Kidney (tissue), 14 donors: ENCODE data around the gene LRATD1. TPM values are rescaled to one million over a fixed set of nuclear protein-coding genes. Genes with fewer than 3 reads are reported as not detected.

Experiments used
- DNase-seq, 5 donors: peaks; one replicate each; pipeline ENCODE4 v3.0.0-alpha.2; 2013 to 2020
- FAIRE-seq: peaks from 2 replicates; lab custom pipeline; 2012; peaks lifted over from hg19 to GRCh38; lab: Jason Lieb, UNC
- H3K27ac ChIP-seq, 2 donors: one replicate each; pipeline ENCODE4 v1.7.0; 2013; ENCODE audit warnings: low read depth in 2 of 2, low read length in 2 of 2, inconsistent platforms in 1 of 2
- H3K27me3 ChIP-seq: one replicate; pipeline ENCODE4 v1.7.1; 2013; ENCODE audit warnings: low read length, inconsistent platforms; ENCODE audit not compliant: control insufficient read depth, insufficient read depth
- H3K36me3 ChIP-seq, 3 donors: one replicate each; pipeline versions ENCODE4 v1.7.0 to v1.7.1; 2013; ENCODE audit warnings: low read length in 3 of 3, control low read depth in 1 of 3, inconsistent platforms in 1 of 3; ENCODE audit not compliant: insufficient read depth in 3 of 3, control insufficient read depth in 2 of 3
- H3K4me1 ChIP-seq, 3 donors: one replicate each; pipeline versions ENCODE4 v1.7.0 to v1.7.1; 2013; ENCODE audit warnings: low read length in 3 of 3, inconsistent platforms in 1 of 3, low read depth in 1 of 3; ENCODE audit not compliant: control insufficient read depth in 2 of 3, insufficient read depth in 2 of 3
- H3K4me3 ChIP-seq, 3 donors: one replicate each; pipeline versions ENCODE4 v1.7.0 to v1.8.1; 2013; ENCODE audit warnings: low read length in 3 of 3, control low read depth in 1 of 3, inconsistent platforms in 1 of 3
- H3K9ac ChIP-seq, 3 donors: one replicate each; pipeline versions ENCODE4 v1.7.0 to v1.7.1; 2013; ENCODE audit warnings: low read length in 3 of 3, control low read depth in 1 of 3, inconsistent platforms in 1 of 3
- H3K9me3 ChIP-seq, 3 donors: one replicate each; pipeline versions ENCODE4 v1.7.0 to v1.7.1; 2013; ENCODE audit warnings: low read length in 3 of 3, control low read depth in 1 of 3, inconsistent platforms in 1 of 3; ENCODE audit not compliant: control insufficient read depth in 2 of 3, insufficient read depth in 1 of 3
- intact Hi-C: fragments of 100-400 bp; cut with DNase I; formaldehyde crosslinking; loops from one replicate; pipeline ENCODE4 v1.11.1; 2022
- polyA plus RNA-seq: library from polyadenylated mRNA; stranded (reverse); fragments of 350-450 nt; fragmentation: Illumina TruSeq; extraction: RNeasy Lipid Tissue Mini Kit (QIAGEN cat#74804); gene quantifications from one replicate; pipeline ENCODE4 v1.2.3, GENCODE V29; 2014; ENCODE audit warnings: low read depth, low replicate concordance; ENCODE audit not compliant: insufficient read depth
- total RNA-seq: library from RNA; stranded (reverse); fragmentation: NEBNext Ultra II Directional; extraction: Animal tissue kit (Norgen Biotek cat#: 25700); gene quantifications from one replicate; pipeline ENCODE4 v1.2.1, GENCODE V29; 2021
- TF ChIP-seq, protein P1 (sequence below): IDR thresholded peaks from 3 replicates; pipeline ENCODE4 v1.5.1; 2012; ENCODE audit warnings: mild to moderate bottlenecking, moderate library complexity, borderline replicate concordance; ENCODE audit not compliant: insufficient read depth; ENCODE audit errors: extremely low read depth
- donor health status: control.
- donor health status: control.
- donor health status: control.
- donor health status: control.
- donor health status: control.
- donor health status: DM: yes; HTN: yes; CAD: no.
- donor health status: Normal renal cell carcinoma (clear cell type).

The LRATD1 gene
- total and polyA plus RNA-seq, 2 donors from 2014 or later, result 4.2 to 17.3 TPM

- Histone ChIP-seq H3K9ac (no peak overlapping the region), H3K36me3 (no peaks in the 10 kb centered on the region), H3K4me3 (no peak overlapping the region), H3K9me3 (no peaks in the 10 kb centered on the region), H3K27ac (no peak overlapping the region), H3K27me3 (no peaks in the 10 kb centered on the region), H3K4me1 (no peaks in the 10 kb centered on the region)
- intact Hi-C loops, result no loop called here
- TF ChIP-seq, protein P1, sequence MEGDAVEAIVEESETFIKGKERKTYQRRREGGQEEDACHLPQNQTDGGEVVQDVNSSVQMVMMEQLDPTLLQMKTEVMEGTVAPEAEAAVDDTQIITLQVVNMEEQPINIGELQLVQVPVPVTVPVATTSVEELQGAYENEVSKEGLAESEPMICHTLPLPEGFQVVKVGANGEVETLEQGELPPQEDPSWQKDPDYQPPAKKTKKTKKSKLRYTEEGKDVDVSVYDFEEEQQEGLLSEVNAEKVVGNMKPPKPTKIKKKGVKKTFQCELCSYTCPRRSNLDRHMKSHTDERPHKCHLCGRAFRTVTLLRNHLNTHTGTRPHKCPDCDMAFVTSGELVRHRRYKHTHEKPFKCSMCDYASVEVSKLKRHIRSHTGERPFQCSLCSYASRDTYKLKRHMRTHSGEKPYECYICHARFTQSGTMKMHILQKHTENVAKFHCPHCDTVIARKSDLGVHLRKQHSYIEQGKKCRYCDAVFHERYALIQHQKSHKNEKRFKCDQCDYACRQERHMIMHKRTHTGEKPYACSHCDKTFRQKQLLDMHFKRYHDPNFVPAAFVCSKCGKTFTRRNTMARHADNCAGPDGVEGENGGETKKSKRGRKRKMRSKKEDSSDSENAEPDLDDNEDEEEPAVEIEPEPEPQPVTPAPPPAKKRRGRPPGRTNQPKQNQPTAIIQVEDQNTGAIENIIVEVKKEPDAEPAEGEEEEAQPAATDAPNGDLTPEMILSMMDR, result no peak
- no peak for DNase-seq
- FAIRE-seq, result no peak
Measured at GRCh38 chr2:14587119-14587518, 45.4 kb upstream of the LRATD1 start.

- Histone ChIP-seq H3K9me3 (no peaks in the 10 kb centered on the region), H3K4me1 (no peaks in the 10 kb centered on the region), H3K4me3 (no peak overlapping the region), H3K36me3 (no peaks in the 10 kb centered on the region), H3K27ac (no peak overlapping the region), H3K9ac (no peak overlapping the region), H3K27me3 (no peaks in the 10 kb centered on the region)
- TF ChIP-seq, protein P1, result no peak
- intact Hi-C loops, result no loop called here
- FAIRE-seq, result no peak
- no peak for DNase-seq
Measured at GRCh38 chr2:14601156-14601770, 31.3 kb upstream of the LRATD1 start.

DNA sequence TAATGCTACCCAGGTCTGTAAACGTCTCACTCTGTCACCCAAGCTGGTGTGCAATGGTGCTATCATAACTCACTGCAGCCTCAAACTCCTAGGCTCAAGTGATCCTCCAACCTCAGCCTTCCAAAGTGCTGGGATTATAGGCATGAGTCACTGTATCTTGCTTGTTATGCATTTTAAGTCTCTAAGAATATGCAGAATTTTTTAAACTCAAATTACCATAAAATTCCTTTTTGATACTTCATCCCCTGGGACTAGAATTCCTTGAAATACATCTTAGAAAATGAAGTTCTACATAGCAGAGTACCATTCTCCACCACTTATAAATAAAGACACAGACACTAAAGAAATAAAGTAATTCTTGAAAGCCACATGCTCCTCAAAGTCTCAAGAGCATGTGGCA is 30.2 kb upstream of the LRATD1 start:
- no peaks in the 10 kb centered on the region for H3K36me3 ChIP-seq
- H3K4me3 ChIP-seq, result no peak overlapping the region
- no peak overlapping the region for H3K9ac ChIP-seq
- intact Hi-C loops, result no loop called here
- FAIRE-seq, result no peak
- H3K27ac ChIP-seq, result no peak overlapping the region
- TF ChIP-seq, protein P1, result no peak
- no peaks in the 10 kb centered on the region for H3K27me3 ChIP-seq
- DNase-seq, result no peak
- H3K9me3 ChIP-seq, result no peaks in the 10 kb centered on the region
- H3K4me1 ChIP-seq, result no peaks in the 10 kb centered on the region

DNA sequence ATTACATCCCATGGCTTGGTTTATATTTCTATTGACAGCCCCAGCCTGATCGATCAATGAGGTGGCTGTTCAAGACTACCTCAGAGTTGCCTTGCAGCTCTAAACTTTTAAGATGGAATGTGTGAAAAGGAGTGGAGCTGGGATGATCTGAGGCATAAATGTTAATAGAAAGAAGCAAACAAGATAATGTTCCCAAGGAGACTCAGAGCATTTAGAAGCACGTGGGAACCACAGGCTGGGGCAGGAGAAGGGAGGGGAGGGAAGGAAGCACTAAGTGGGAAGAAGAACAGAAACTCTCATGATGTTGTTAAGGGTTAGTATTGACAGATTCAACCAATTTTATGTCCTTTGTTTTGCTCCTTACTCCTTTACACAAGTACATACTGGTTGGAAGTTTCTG is 28.8 kb upstream of the LRATD1 start:
- H3K4me1 ChIP-seq, result no peaks in the 10 kb centered on the region
- H3K4me3 ChIP-seq, result no peak overlapping the region
- DNase-seq (no peak), FAIRE-seq (no peak)
- intact Hi-C loops, result no loop called here
- H3K27me3 ChIP-seq, result no peaks in the 10 kb centered on the region
- H3K9ac ChIP-seq, result no peak overlapping the region
- H3K36me3 ChIP-seq, result no peaks in the 10 kb centered on the region
- TF ChIP-seq, protein P1, result no peak
- no peak overlapping the region for H3K27ac ChIP-seq
- H3K9me3 ChIP-seq, result no peaks in the 10 kb centered on the region
